OCI-LY1 (cell line): Measurements from ENCODE around the gene IQGAP3.

ENCODE experiments used
- H2AFZ ChIP-seq: fragments of 200-600 bp; sonication (generic), shearing (Covaris generic); 2 replicates; pipeline ENCODE4 v1.6.0; 2014; ENCODE audit warnings: antibody characterized with exemption, mild to moderate bottlenecking, low read length
- H3F3A ChIP-seq: fragments of 200-600 bp; sonication (generic), shearing (Covaris generic); 2 replicates; pipeline ENCODE4 v1.6.0; 2014; ENCODE audit warnings: mild to moderate bottlenecking, antibody characterized with exemption, low read length, moderate library complexity; ENCODE audit not compliant: insufficient read depth
- H3K27ac ChIP-seq: fragments of 200-600 bp; sonication (generic); 2 replicates; pipeline ENCODE4 v1.5.1; 2014; ENCODE audit warnings: low read length, mixed run types, mild to moderate bottlenecking, low read depth; ENCODE audit not compliant: poor library complexity, severe bottlenecking
- H3K27me3 ChIP-seq: fragments of 200-600 bp; sonication (generic); 2 replicates; pipeline ENCODE4 v1.6.0; 2014; ENCODE audit warnings: antibody characterized with exemption, mild to moderate bottlenecking, low read length, moderate library complexity; ENCODE audit not compliant: insufficient read depth
- H3K36me3 ChIP-seq: fragments of 200-600 bp; sonication (generic); 2 replicates; pipeline ENCODE4 v1.6.1; 2014; ENCODE audit warnings: mild to moderate bottlenecking, antibody characterized with exemption, low read length, moderate library complexity, mixed read lengths; ENCODE audit not compliant: insufficient read depth
- H3K4me1 ChIP-seq: fragments of 200-600 bp; sonication (generic); 2 replicates; pipeline ENCODE4 v1.5.1; 2014; ENCODE audit warnings: mild to moderate bottlenecking, low read length, moderate library complexity; ENCODE audit not compliant: insufficient read depth, severe bottlenecking
- H3K4me2 ChIP-seq: fragments of 200-600 bp; sonication (generic), shearing (Covaris generic); 2 replicates; pipeline ENCODE4 v1.6.1; 2014; ENCODE audit warnings: low read length
- H3K4me3 ChIP-seq: fragments of 200-600 bp; sonication (generic); 2 replicates; pipeline ENCODE4 v1.5.1; 2014; ENCODE audit warnings: low read length, low read depth, mild to moderate bottlenecking, mixed read lengths; ENCODE audit not compliant: poor library complexity, severe bottlenecking
- H3K79me2 ChIP-seq: fragments of 200-600 bp; shearing (Covaris generic); 2 replicates; pipeline ENCODE4 v1.6.1; 2016; ENCODE audit warnings: mixed run types, low read length, mixed read lengths; ENCODE audit not compliant: insufficient read depth
- H3K9ac ChIP-seq: fragments of 200-600 bp; sonication (generic), shearing (Covaris generic); 2 replicates; pipeline ENCODE4 v1.6.1; 2014; ENCODE audit warnings: mild to moderate bottlenecking, low read length, mixed read lengths
- H3K9me2 ChIP-seq: fragments of 200-600 bp; sonication (generic), shearing (Covaris generic); 2 replicates; pipeline ENCODE4 v1.6.1; 2014; ENCODE audit warnings: low read depth, mild to moderate bottlenecking, low read length, mixed read lengths
- H3K9me3 ChIP-seq: fragments of 200-600 bp; shearing (Covaris generic); 2 replicates; pipeline ENCODE4 v1.6.1; 2014; ENCODE audit warnings: low read length, mixed read lengths
- H4K20me1 ChIP-seq: fragments of 200-600 bp; sonication (generic), shearing (Covaris generic); 2 replicates; pipeline ENCODE4 v1.6.0; 2016; ENCODE audit warnings: mild to moderate bottlenecking, low read length; ENCODE audit not compliant: insufficient read depth
- EZH2 ChIP-seq: fragments of 200-600 bp; sonication (generic), shearing (Covaris generic); IDR thresholded peaks from 2 replicates; pipeline ENCODE4 v1.8.0; 2017; ENCODE audit warnings: borderline replicate concordance, mixed run types, mild to moderate bottlenecking, antibody characterized with exemption, low read length, moderate library complexity, mixed read lengths
- TF ChIP-seq, protein P1 (sequence below): fragments of 200-600 bp; sonication (generic), shearing (Covaris generic); IDR thresholded peaks from 2 replicates; pipeline ENCODE4 v1.5.1; 2017; ENCODE audit warnings: mild to moderate bottlenecking, antibody characterized with exemption, low read length, moderate library complexity, mixed read lengths

The IQGAP3 gene

DNA sequence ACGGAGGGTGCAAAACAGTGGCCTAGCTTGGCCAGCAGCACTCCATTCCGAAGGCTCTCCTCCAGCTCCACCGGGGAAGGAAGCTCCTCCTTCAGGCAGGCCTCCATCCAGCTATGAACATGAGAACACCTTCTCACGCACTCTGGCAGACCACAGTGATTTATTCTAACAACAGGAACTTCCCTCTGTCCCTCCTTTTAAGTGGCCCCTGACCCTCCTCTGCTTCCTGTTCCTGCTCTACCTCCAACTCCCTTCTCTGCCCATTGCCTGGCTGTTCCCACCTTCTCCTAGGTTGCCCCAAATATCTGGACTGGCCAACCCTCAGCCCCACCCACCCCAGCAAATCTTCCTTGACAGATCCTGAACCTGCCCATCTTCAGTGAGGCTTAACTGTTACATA is 5.9 kb downstream of the IQGAP3 start:
- no peaks in the 10 kb centered on the region for H4K20me1 ChIP-seq
- H3K9me2 ChIP-seq, result no peaks in the 10 kb centered on the region
- no peaks in the 10 kb centered on the region for H3K36me3 ChIP-seq
- no peak overlapping the region for H3K27ac ChIP-seq
- TF ChIP-seq, protein P1, sequence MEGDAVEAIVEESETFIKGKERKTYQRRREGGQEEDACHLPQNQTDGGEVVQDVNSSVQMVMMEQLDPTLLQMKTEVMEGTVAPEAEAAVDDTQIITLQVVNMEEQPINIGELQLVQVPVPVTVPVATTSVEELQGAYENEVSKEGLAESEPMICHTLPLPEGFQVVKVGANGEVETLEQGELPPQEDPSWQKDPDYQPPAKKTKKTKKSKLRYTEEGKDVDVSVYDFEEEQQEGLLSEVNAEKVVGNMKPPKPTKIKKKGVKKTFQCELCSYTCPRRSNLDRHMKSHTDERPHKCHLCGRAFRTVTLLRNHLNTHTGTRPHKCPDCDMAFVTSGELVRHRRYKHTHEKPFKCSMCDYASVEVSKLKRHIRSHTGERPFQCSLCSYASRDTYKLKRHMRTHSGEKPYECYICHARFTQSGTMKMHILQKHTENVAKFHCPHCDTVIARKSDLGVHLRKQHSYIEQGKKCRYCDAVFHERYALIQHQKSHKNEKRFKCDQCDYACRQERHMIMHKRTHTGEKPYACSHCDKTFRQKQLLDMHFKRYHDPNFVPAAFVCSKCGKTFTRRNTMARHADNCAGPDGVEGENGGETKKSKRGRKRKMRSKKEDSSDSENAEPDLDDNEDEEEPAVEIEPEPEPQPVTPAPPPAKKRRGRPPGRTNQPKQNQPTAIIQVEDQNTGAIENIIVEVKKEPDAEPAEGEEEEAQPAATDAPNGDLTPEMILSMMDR, result no peak
- TF ChIP-seq EZH2, result no peak
- H2AFZ ChIP-seq, result no peak overlapping the region
- peaks cover 19% of the 10 kb centered on the region; the same call in 1 of the 2 replicates for H3K27me3 ChIP-seq
- H3K4me2 ChIP-seq, result no peak overlapping the region
- no peaks in the 10 kb centered on the region for H3F3A ChIP-seq
- no peaks in the 10 kb centered on the region for H3K4me1 ChIP-seq
- H3K9me3 ChIP-seq, result no peaks in the 10 kb centered on the region
- no peak overlapping the region for H3K9ac ChIP-seq
- H3K79me2 ChIP-seq, result no peaks in the 10 kb centered on the region
- H3K4me3 ChIP-seq, result no peak overlapping the region

DNA sequence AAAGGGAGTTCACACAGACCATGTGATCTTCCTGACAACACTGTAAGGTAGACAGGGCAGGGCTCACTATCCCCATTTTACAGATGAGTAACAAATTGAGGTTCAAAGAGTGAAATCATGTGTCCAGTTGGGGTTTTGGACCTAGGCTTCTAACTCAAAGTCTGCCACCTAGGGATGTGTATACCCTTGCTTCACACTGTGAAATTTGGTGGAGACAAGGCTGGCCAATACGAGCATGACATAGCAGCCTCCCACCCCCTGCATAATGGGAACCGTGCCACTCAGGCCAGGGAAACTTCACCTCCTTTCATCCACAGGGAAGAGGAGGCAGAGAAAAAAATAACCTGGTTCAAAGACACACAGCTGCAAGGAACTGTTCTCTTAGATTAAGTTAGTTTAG is 6.8 kb downstream of the IQGAP3 start:
- H3K9me3 ChIP-seq, result no peaks in the 10 kb centered on the region
- H3K4me1 ChIP-seq, result no peaks in the 10 kb centered on the region
- H3K4me2 ChIP-seq, result no peak overlapping the region
- no peaks in the 10 kb centered on the region for H3K36me3 ChIP-seq
- TF ChIP-seq, protein P1, result no peak
- no peaks in the 10 kb centered on the region for H3K79me2 ChIP-seq
- H3K27ac ChIP-seq, result no peak overlapping the region
- H3F3A ChIP-seq, result no peaks in the 10 kb centered on the region
- H3K27me3 ChIP-seq, result peaks cover 17% of the 10 kb centered on the region; the same call in 1 of the 2 replicates
- H3K4me3 ChIP-seq, result no peak overlapping the region
- no peak overlapping the region for H2AFZ ChIP-seq
- H3K9me2 ChIP-seq, result no peaks in the 10 kb centered on the region
- H4K20me1 ChIP-seq, result no peaks in the 10 kb centered on the region
- no peak overlapping the region for H3K9ac ChIP-seq

DNA sequence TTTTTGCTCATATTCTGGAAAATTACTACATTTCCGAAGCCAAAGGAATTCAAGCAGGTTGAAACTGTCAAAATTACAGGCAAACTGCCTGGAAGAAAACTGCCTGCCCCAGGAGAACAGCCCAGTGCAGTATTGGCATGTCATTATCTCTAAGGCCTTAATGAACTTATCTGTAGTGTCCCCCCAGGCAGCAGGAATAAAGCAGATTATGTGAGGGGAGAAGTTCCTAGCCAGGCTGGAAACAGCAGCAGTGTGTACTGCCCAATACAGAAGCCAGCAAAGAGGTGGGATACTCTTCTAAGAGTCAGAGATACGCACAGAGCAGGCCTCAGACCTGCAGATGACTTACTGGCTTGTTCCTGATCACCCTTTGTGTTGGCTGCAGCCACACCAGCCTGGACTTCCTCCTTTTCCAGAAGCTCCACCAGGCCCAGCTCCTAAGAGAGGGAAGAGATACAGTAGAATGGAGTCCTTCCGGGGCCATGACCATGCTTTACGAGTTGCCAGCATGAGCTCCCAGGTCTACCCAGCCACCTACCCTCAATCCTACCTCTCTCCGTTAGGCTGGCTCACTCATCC is 11.7 kb downstream of the IQGAP3 start:
- H3K79me2 ChIP-seq, result no peaks in the 10 kb centered on the region
- TF ChIP-seq EZH2, result no peak
- TF ChIP-seq, protein P1, result no peak
- H3K4me2 ChIP-seq, result no peak overlapping the region
- H4K20me1 ChIP-seq, result no peaks in the 10 kb centered on the region
- H3K9me3 ChIP-seq, result no peaks in the 10 kb centered on the region
- H3K36me3 ChIP-seq, result no peaks in the 10 kb centered on the region
- H3K9ac ChIP-seq, result no peak overlapping the region
- H2AFZ ChIP-seq, result no peak overlapping the region
- no peak overlapping the region for H3K4me3 ChIP-seq
- no peaks in the 10 kb centered on the region for H3K4me1 ChIP-seq
- H3K27ac ChIP-seq, result no peak overlapping the region
- H3K9me2 ChIP-seq, result no peaks in the 10 kb centered on the region
- no peaks in the 10 kb centered on the region for H3F3A ChIP-seq
- H3K27me3 ChIP-seq, result peaks cover 4% of the 10 kb centered on the region; the same call in 1 of the 2 replicates
